Measurements from ENCODE around the gene PSME3IP1. TPM values are rescaled to one million over a fixed set of nuclear protein-coding genes. Genes with fewer than 3 reads are reported as not detected.

The PSME3IP1 gene
- total and polyA plus RNA-seq, 2 experiments from 2014 or later, result 78.0 to 105 TPM

- Histone ChIP-seq H3F3A (replicated peaks; ENCODE audit: low read depth) (no peaks in the 10 kb centered on the region), H3K4me1 (ENCODE audit: insufficient read depth) (no peaks in the 10 kb centered on the region; the same call in 1 of the 2 replicates), H3K27ac (ENCODE audit: low read depth) (no peak overlapping the region), H4K20me1 (replicated peaks; ENCODE audit: insufficient read depth) (no peaks in the 10 kb centered on the region), H3K4me2 (no peak overlapping the region), H3K36me3 (ENCODE audit: insufficient read depth) (no peaks in the 10 kb centered on the region), H3K9me2 (ENCODE audit: insufficient read depth) (no peaks in the 10 kb centered on the region), H3K27me3 (ENCODE audit: insufficient read depth) (no peaks in the 10 kb centered on the region), H2AFZ (no peak overlapping the region), H3K79me2 (replicated peaks; ENCODE audit: insufficient read depth) (no peaks in the 10 kb centered on the region), H3K4me3 (no peak overlapping the region)
- ATAC-seq, result no peak
- Mint-ChIP-seq H3K4me1 (peaks cover 20% of the 10 kb centered on the region), H3K4me3 (no peak overlapping the region), H3K27me3 (ENCODE audit: insufficient read depth, low read depth, poor library complexity) (peaks cover 18% of the 10 kb centered on the region), H3K9me3 (no peaks in the 10 kb centered on the region), H3K36me3 (ENCODE audit: low read depth) (peaks cover 3% of the 10 kb centered on the region; the same call in 1 of the 3 replicates), H3K27ac (no peak overlapping the region)
- no peak for DNase-seq (ENCODE audit: low spot score)
- TF ChIP-seq CREB1 (CRISPR knock-in tag; IDR thresholded peaks at IDR 0.05; ENCODE audit: low read depth) (no peak), ETS1 (IDR thresholded peaks at IDR 0.05) (no peak), JUNB (IDR thresholded peaks at IDR 0.05; ENCODE audit: unreplicated experiment) (no peak), NANOG (IDR thresholded peaks at IDR 0.05; ENCODE audit: borderline replicate concordance) (no peak), EZH2phosphoT487 (IDR thresholded peaks at IDR 0.05; ENCODE audit: unreplicated experiment) (no peak), EZH2 (IDR thresholded peaks at IDR 0.05; ENCODE audit: low read depth, unreplicated experiment) (no peak), POLR2AphosphoS5 (IDR thresholded peaks at IDR 0.05; ENCODE audit: low read depth) (no peak), CTCF (conservative IDR thresholded peaks at IDR 0.05; ENCODE audit: low read depth in 2 of 2) (no peak), ZNF114 (CRISPR knock-in tag; IDR thresholded peaks at IDR 0.05) (no peak)
- TF ChIP-seq, protein P1, sequence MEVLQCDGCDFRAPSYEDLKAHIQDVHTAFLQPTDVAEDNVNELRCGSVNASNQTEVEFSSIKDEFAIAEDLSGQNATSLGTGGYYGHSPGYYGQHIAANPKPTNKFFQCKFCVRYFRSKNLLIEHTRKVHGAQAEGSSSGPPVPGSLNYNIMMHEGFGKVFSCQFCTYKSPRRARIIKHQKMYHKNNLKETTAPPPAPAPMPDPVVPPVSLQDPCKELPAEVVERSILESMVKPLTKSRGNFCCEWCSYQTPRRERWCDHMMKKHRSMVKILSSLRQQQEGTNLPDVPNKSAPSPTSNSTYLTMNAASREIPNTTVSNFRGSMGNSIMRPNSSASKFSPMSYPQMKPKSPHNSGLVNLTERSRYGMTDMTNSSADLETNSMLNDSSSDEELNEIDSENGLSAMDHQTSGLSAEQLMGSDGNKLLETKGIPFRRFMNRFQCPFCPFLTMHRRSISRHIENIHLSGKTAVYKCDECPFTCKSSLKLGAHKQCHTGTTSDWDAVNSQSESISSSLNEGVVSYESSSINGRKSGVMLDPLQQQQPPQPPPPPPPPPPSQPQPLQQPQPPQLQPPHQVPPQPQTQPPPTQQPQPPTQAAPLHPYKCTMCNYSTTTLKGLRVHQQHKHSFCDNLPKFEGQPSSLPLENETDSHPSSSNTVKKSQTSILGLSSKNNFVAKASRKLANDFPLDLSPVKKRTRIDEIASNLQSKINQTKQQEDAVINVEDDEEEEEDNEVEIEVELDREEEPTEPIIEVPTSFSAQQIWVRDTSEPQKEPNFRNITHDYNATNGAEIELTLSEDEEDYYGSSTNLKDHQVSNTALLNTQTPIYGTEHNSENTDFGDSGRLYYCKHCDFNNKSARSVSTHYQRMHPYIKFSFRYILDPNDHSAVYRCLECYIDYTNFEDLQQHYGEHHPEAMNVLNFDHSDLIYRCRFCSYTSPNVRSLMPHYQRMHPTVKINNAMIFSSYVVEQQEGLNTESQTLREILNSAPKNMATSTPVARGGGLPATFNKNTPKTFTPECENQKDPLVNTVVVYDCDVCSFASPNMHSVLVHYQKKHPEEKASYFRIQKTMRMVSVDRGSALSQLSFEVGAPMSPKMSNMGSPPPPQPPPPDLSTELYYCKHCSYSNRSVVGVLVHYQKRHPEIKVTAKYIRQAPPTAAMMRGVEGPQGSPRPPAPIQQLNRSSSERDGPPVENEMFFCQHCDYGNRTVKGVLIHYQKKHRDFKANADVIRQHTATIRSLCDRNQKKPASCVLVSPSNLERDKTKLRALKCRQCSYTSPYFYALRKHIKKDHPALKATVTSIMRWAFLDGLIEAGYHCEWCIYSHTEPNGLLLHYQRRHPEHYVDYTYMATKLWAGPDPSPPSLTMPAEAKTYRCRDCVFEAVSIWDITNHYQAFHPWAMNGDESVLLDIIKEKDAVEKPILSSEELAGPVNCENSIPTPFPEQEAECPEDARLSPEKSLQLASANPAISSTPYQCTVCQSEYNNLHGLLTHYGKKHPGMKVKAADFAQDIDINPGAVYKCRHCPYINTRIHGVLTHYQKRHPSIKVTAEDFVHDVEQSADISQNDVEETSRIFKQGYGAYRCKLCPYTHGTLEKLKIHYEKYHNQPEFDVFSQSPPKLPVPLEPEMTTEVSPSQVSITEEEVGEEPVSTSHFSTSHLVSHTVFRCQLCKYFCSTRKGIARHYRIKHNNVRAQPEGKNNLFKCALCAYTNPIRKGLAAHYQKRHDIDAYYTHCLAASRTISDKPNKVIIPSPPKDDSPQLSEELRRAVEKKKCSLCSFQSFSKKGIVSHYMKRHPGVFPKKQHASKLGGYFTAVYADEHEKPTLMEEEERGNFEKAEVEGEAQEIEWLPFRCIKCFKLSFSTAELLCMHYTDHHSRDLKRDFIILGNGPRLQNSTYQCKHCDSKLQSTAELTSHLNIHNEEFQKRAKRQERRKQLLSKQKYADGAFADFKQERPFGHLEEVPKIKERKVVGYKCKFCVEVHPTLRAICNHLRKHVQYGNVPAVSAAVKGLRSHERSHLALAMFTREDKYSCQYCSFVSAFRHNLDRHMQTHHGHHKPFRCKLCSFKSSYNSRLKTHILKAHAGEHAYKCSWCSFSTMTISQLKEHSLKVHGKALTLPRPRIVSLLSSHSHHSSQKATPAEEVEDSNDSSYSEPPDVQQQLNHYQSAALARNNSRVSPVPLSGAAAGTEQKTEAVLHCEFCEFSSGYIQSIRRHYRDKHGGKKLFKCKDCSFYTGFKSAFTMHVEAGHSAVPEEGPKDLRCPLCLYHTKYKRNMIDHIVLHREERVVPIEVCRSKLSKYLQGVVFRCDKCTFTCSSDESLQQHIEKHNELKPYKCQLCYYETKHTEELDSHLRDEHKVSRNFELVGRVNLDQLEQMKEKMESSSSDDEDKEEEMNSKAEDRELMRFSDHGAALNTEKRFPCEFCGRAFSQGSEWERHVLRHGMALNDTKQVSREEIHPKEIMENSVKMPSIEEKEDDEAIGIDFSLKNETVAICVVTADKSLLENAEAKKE (CRISPR knock-in tag; IDR thresholded peaks at IDR 0.05), result no peak
Observed at GRCh38 chr16:57118461-57119084, 67.3 kb downstream of the PSME3IP1 start.

All from GM23338 (cell line).